ENCODE results near the gene TAMM41.

GRCh38 chr3:11799791-11800190, 46.9 kb downstream of the TAMM41 start:
- TF ChIP-seq, protein P1, sequence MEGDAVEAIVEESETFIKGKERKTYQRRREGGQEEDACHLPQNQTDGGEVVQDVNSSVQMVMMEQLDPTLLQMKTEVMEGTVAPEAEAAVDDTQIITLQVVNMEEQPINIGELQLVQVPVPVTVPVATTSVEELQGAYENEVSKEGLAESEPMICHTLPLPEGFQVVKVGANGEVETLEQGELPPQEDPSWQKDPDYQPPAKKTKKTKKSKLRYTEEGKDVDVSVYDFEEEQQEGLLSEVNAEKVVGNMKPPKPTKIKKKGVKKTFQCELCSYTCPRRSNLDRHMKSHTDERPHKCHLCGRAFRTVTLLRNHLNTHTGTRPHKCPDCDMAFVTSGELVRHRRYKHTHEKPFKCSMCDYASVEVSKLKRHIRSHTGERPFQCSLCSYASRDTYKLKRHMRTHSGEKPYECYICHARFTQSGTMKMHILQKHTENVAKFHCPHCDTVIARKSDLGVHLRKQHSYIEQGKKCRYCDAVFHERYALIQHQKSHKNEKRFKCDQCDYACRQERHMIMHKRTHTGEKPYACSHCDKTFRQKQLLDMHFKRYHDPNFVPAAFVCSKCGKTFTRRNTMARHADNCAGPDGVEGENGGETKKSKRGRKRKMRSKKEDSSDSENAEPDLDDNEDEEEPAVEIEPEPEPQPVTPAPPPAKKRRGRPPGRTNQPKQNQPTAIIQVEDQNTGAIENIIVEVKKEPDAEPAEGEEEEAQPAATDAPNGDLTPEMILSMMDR (IDR thresholded peaks at IDR 0.05): no peak
- TF ChIP-seq POLR2A (IDR thresholded peaks at IDR 0.05): no peak
